Measurements from ENCODE around the gene TMEM51.

Gene TMEM51

DNA sequence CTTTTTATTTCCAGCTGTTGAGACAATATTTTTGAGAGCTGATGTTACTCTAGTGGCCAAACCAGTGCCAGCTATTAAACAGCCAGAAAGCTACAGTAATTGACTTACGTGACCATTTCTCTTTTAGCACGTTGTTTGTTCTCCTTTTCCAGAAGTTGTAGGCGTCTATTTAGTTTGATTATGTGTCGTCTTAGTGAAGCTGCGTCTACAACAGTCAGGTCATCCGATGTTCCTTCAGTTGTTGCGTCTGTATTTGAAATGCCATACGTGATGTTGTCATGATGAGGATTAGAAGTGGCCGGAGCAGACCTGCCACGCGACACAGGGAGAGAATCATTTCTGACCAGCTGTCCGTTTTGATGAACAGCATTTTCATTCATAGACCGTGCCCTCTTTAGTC, 38.2 kb downstream of the TMEM51 start:
- DNase-seq (ENCODE audit: extremely low read depth in 1 of 2, low read depth in 1 of 2) = no peak

GRCh38 chr1:15192916-15193550, 39.5 kb downstream of the TMEM51 start:
- DNase-seq (ENCODE audit: extremely low read depth in 1 of 2, low read depth in 1 of 2) = no peak

- DNase-seq (ENCODE audit: extremely low read depth in 1 of 2, low read depth in 1 of 2) = no peak
Measured at GRCh38 chr1:15195420-15196052, 42.0 kb downstream of the TMEM51 start.

GRCh38 chr1:15196069-15196468, 42.5 kb downstream of the TMEM51 start:
- no peak for DNase-seq (ENCODE audit: extremely low read depth in 1 of 2, low read depth in 1 of 2)

DNA sequence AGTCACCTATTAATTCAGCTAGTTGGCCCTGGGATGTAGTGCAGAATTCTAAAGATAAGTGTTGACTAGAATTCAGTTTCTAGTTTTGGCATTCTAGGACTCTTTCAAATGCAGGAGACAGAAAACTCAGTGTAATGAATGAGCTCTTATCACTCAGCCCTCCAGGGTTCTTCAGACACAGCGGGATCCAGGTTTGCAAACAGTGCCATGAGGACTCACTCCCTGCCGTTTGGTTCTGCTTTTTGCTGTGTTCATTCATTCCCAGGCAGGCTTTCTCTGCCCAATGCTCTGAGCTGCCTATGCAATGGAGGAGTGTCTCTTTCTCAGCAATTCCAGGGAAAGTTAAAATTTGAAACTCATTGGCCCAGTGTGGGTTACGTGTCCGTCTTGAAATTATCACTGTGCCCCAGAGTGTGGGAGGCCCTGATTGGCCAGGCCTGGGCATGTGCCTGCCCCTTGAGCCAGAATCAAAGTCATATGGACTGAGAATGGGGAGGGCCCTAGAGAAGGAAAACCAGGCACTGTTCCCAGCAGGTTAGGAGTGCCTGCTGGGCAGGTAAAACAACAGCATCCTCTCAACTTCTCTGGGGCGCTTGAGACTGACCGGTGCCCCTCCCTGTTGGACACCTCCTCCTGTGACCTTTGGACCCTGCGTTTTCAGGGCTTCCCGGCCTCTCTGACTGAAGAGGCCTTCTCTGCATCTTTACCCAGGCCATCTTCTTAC, 43.4 kb downstream of the TMEM51 start:
- no peak for DNase-seq (ENCODE audit: extremely low read depth in 1 of 2, low read depth in 1 of 2)

- DNase-seq (ENCODE audit: extremely low read depth in 1 of 2, low read depth in 1 of 2) = no peak
Measured at GRCh38 chr1:15197591-15198447, 44.3 kb downstream of the TMEM51 start.

DNA sequence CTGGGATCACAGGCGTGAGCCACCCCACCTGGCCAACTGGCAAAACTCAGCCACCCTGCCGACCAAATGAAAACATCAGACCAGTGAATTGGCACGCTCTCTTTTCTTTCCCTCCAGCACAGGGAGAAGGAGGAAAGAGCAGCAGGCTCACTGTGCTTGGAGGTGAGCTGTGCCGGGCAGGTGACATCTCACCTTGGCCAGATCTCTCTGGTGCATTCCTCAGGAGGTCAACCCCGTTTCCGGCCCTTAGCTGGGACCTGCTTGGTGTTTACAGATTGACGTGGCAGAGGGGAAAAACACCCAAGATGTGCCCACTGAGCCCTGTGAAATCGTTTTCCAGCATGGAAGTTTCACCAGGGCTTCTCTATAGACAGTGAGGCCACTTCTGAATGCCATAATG, 45.1 kb downstream of the TMEM51 start:
- DNase-seq (ENCODE audit: extremely low read depth in 1 of 2, low read depth in 1 of 2) = no peak

GRCh38 chr1:15201221-15201620, 47.7 kb downstream of the TMEM51 start:
- no peak for DNase-seq (ENCODE audit: extremely low read depth in 1 of 2, low read depth in 1 of 2)

- DNase-seq (ENCODE audit: extremely low read depth in 1 of 2, low read depth in 1 of 2) = no peak
Measured at GRCh38 chr1:15201849-15202551, 48.5 kb downstream of the TMEM51 start.

DNA sequence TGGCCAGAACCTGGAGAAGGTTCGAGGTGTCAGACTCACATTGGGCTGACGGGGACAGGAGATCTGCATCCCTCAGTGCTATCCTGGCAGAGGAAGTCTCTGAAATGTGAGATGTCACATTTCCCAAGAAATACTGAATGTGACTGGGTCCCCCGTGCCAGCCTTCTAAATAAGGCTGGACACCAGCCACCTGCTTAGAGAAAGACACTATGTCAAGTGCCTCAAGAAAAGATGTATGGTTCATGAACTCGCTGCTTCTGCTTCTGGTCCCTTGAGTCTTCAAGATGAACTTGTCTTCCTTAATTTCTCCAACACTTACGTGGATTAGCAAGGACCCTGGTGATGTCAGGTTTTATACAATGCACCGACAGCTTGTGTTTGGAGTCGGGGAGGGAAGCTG, 51.4 kb downstream of the TMEM51 start:
- DNase-seq (ENCODE audit: extremely low read depth in 1 of 2, low read depth in 1 of 2) = no peak

DNA sequence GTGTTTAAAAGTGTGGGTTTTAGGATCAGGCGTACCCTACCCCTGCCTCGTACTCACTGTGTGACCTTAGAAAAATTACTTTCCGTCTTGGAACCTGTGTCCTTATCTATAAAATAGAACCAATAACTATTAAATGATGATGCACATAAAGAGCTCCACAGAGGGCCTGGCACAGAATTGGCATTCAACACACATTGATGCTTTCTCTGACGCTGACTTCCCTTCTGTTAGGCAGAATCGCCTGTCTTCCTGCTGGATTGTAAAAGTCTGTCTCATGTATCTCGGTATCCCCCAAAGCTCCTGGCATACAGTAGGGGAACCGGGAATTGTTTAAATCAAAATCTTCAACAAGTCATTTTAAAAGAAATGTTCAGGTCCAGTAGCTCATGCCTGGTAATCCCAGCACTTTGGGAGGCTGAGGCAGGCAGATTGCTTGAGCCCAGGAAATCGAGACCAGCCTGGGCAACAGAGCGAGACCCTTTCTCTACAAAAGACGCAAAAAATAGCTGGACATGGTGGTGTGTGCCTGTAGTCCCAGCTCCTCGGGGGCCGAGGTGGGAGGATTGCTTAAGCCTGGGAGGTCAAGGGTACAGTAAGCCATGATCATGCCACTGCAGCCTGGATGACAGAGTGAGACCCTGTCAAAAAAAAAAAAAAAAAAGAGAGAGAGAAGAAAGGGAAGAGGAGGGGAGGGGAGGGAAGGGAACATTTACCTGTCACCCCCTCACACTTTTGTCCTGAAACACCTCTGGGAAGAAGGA, 52.2 kb downstream of the TMEM51 start:
- no peak for DNase-seq (ENCODE audit: extremely low read depth in 1 of 2, low read depth in 1 of 2)

DNA sequence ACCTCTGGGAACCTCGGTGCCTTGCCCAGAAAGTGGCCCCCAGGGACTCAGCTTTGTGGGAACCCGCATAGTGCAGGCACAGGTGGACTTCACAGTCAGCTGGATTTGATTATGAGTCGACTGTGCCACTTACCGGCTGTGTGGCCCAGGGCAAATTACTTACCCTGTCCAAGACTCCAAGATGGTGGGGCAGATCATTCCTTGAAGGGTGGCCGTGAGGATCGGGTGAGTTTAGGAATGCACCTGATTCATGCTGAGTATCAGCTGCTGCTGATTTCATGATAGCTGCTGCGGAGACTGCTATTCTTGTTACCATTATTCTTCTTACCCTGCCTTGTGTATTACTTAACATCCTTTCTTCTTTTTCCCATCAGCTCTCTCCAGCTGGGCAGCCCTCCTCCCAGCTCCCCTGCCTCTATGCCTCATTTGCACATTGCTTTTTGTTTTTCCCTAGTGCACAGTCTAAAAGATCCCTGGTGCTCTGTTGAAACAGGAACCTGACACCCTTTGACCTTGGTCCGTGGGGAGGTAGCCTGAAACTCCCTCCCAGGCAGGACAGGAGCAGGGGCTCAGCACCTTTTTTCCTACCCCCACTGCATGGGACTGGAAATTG, 53.0 kb downstream of the TMEM51 start:
- DNase-seq (ENCODE audit: extremely low read depth in 1 of 2, low read depth in 1 of 2) = no peak

DNA sequence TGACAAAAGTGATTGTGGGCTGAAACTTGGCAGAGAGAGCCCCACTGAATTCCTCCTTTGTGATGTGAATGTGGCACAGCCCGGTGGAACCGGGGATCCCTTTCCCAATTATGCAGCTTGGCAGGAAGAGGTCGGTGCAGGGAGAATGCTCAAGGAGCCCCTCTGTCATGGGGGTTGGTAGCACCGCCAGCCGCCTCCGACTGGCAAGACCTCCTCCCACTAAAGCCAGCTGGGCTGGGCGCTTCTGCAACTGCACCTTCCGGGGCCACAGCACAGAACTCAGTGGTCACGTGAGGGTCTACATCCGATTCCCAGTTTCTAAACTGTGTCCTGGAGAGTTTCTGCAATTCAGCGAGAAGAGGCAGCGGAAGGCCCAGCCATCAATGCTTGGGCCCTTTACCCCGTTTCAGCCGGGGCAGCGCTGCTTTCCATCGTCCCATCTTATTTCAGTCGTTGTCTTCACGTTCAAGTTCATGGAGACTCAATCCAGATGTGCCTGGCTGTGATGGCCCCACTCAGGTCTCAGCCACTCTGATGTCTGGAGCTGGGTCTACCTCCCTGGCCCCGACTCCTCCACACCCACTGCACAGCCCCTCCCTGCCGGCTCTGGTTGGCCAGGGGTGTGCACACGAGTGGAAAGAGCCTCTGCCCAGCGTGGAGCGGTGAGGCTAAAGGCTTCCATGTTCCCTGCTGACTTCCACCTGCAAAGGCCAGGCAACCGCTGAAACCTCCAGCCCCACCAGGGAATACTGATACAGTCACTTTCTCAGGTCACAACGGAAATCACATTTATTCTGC, 53.7 kb downstream of the TMEM51 start:
- DNase-seq (ENCODE audit: extremely low read depth in 1 of 2, low read depth in 1 of 2) = no peak

- DNase-seq (ENCODE audit: extremely low read depth in 1 of 2, low read depth in 1 of 2) = no peak
Measured at GRCh38 chr1:15207829-15208429, 54.4 kb downstream of the TMEM51 start.

- DNase-seq (ENCODE audit: extremely low read depth in 1 of 2, low read depth in 1 of 2) = no peak
Measured at GRCh38 chr1:15210651-15211375, 57.3 kb downstream of the TMEM51 start.

DNA sequence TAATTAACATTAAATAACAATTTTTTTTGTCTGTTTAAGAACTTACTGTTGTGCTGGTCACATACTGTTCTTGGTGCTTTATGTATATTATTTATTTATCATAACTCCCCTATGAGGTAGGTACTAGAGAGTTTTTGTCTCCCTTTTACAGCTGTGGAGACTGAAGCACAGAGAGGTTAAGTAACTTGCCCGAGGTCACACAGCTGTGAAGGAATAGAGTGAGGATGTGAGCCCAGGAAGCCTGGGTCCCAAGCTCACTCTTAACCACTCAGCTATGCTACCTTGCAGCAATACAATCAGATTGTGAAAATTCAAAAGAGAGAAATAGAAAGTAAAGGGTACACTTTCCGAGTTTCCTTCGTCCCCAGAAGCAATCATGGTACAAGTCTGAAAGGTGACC, 57.9 kb downstream of the TMEM51 start:
- DNase-seq (ENCODE audit: extremely low read depth in 1 of 2, low read depth in 1 of 2) = no peak

DNA sequence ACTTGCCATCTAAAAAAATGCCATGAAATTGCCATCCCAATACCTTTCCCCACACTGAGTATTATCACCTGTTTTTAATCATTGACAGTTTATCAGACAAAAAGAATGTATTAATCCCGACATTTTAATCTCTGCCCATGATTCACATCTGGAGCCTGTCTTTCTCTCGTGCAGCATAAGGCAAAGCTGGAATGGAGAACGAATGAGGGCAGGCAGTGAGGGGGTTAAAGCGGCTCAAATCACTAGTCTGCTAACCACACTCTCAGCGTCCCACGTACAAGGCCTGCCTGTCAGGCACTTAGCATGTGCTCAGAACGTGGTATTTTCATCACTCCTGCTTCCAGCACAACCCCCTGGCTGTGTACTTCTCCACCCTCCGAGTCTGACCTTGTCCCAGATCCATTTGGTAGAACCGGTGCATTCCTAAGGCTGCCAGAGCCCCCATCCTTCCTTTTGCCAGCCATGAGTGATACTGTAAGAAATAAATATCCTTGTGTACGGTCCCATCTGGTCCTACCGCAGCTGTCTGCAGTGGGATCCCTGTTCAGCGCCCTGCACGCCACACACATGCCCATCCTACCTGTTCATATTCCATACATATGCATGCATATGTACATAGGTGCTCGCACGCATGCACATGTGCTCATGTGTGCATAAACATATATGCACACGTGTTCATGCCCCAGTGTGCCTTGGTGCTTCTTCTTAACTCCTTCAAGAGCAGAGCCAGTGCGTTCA, 58.8 kb downstream of the TMEM51 start:
- no peak for DNase-seq (ENCODE audit: extremely low read depth in 1 of 2, low read depth in 1 of 2)
